Measurements from ENCODE around the gene PPP2R2B. TPM values are rescaled to one million over a fixed set of nuclear protein-coding genes. Genes with fewer than 3 reads are reported as not detected.
A peak's percentile ranks its signal among the peaks of the same experiment; 100 is the strongest.

Gene PPP2R2B
- total RNA-seq, 2 donors from 2014 or later: 0.70 to 2.0 TPM

DNA sequence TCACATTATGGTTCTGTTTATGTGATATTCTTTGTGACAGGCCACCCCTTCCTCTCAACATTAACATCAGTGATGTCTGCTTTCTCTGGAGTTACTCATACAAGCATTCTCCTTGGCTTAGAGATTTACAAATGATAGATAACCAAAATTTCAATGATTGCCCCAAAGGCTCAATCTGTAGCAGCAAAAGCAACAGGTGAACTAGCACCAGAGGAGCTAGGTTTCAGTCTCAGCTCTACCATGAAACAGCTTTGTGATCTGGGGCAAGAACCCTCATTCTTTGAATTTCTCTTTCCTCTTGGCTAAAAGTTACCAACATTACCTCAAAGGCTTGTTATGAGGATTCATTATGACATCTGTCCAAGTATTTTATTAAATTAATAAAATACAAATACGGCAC is 120.5 kb downstream of the PPP2R2B start:
- H3K27me3 Mint-ChIP-seq (ENCODE audit: low read depth): no peaks in the 10 kb centered on the region
- H3K4me3 Mint-ChIP-seq: no peak overlapping the region
- H3K36me3 Mint-ChIP-seq (ENCODE audit: insufficient read depth in 2 of 2): no peaks in the 10 kb centered on the region
- DNase-seq: no peak
- H3K4me1 Mint-ChIP-seq (ENCODE audit: low read depth): peaks cover 6% of the 10 kb centered on the region
- H3K9me3 Mint-ChIP-seq: no peaks in the 10 kb centered on the region
- ATAC-seq (replicated peaks in 1 of 2): no peak
- H3K27ac Mint-ChIP-seq: no peak overlapping the region

DNA sequence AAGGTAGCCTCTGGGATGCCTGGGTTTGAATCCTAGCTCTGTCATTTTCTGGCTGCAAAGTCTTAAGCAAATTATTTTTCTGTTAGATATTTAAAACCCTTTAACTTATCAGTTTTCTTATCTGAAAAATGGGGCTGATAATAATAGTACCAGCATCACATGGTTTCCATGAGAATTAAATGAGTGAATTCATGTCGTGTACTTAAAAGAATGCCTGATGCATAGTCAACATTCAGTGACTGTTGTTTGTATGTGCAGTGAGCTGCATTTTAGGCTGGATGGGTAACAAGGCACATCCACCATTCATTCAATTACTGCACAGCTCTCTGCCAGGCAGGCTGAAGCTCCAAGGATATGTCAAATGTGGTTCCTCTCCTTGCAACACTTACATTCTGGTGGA is 122.0 kb downstream of the PPP2R2B start:
- Mint-ChIP-seq H3K4me1 (ENCODE audit: low read depth) (peaks cover 21% of the 10 kb centered on the region), H3K9me3 (no peaks in the 10 kb centered on the region), H3K27ac (peak overlapping the region; percentile 9), H3K36me3 (ENCODE audit: insufficient read depth in 2 of 2) (no peaks in the 10 kb centered on the region), H3K27me3 (ENCODE audit: low read depth) (no peaks in the 10 kb centered on the region), H3K4me3 (no peak overlapping the region)
- ATAC-seq (replicated peaks in 1 of 2) (no peak), DNase-seq (no peak)

DNA sequence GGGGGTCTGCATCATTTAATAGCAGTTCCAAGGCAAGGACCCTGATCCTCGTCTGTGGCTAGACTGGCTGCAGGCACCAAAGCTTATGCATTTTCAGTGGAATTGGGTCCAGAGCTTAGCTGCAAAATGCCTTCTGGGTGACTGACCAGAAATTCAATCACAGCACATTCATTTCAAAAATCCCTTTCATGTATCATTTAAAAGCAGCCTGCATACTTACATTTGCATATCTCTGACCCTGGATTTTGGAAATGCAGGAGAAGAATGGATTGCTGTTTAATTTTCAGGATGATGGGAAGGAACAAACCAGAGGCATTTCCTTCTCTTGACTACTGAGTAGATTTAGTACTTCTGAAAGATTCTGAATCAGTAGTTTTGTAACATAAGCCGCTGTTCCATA is 122.8 kb downstream of the PPP2R2B start:
- Mint-ChIP-seq H3K4me3 (no peak overlapping the region), H3K27ac (no peak overlapping the region), H3K36me3 (ENCODE audit: insufficient read depth in 2 of 2) (peaks cover 0 to 1% of the 10 kb centered on the region in 2 donors), H3K9me3 (no peaks in the 10 kb centered on the region), H3K27me3 (ENCODE audit: low read depth) (no peaks in the 10 kb centered on the region), H3K4me1 (ENCODE audit: low read depth) (peaks cover 29% of the 10 kb centered on the region)
- no peak for ATAC-seq (replicated peaks in 1 of 2)
- no peak for DNase-seq

DNA sequence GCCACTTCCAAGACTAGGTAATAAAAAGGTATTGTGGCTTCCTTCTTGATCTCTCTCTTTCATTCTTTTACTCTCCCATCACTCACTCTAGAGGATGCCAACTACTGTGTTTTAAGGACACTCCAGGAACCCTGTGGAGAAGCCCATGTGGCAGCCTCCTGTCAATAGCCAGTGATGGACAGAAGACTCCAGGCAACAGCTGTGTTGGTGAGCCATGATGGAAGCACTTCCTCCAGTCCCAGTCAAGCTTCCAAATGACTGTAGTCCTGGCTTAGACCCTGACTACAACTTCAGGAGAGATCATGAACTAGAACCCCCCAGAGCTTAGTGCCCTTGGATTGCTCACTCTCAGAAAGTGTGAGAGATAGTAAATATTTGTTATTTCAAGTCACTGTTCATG is 123.9 kb downstream of the PPP2R2B start:
- Mint-ChIP-seq H3K4me1 (ENCODE audit: low read depth) (peaks cover 29% of the 10 kb centered on the region), H3K9me3 (no peaks in the 10 kb centered on the region), H3K4me3 (no peak overlapping the region), H3K27me3 (ENCODE audit: low read depth) (no peaks in the 10 kb centered on the region), H3K36me3 (ENCODE audit: insufficient read depth in 2 of 2) (peaks cover 0 to 1% of the 10 kb centered on the region in 2 donors), H3K27ac (no peak overlapping the region)
- ATAC-seq (replicated peaks in 1 of 2): no peak
- DNase-seq: no peak

DNA sequence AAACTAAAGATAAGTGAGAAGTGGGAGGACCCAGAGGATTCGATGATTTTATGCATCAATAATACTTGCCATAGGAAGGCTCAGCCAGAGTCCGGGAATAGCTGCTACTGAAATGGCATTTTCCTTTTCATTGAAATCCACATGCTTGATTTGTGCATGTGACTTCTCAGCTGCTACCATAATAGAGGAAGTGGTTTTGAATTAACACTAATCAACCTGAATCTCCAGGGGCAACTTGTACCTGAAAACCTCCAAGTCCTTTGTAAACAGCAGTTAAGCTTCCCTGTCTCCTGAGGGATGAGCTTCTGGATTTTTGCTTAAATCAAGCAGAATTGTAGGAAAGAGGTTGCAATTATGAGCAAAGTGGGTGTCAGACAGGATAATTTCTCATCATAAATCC is 124.9 kb downstream of the PPP2R2B start:
- H3K4me1 Mint-ChIP-seq (ENCODE audit: low read depth): peaks cover 29% of the 10 kb centered on the region

DNA sequence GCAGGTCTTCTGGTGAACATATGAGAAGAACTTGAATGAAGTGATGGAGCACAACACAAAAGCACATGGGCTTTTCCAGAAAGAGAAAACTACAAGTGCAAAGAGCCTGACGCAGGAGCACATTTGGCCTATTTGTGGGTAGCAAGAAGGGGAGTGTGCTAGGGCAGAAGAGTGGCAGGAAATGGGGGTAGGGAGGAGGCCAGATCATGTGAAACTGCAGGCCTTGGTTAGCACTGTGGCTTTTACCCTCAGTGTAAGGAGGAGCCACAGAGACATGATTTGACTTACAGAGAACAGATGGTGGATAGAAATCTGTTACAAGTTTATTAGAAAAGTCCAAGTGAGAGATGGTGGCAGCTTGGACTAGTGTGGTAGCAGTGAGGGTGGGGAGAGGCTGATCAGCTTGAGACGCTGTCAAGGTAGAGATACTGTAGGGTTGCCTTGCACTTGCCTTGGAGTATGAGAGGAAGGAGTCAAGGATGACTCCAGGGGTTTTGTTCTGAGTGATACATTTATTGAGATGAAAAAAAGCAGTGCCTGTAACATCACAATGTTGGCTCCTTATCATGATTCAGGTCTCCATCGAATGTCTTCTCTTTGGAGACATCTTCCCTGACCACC is 126.7 kb downstream of the PPP2R2B start:
- Mint-ChIP-seq H3K27ac (peak overlapping the region; percentile 52), H3K4me3 (peak overlapping the region; percentile 21 to 65), H3K27me3 (ENCODE audit: low read depth) (no peaks in the 10 kb centered on the region), H3K9me3 (no peaks in the 10 kb centered on the region), H3K36me3 (ENCODE audit: insufficient read depth in 2 of 2) (peaks cover 0 to 1% of the 10 kb centered on the region in 2 donors), H3K4me1 (ENCODE audit: low read depth) (peaks cover 29% of the 10 kb centered on the region)
- DNase-seq (peak; percentile 44 to 60), ATAC-seq (replicated peaks in 1 of 2) (peak; percentile 98)

More for the DNA sequence above, 124.9 kb downstream of the PPP2R2B start:
- Mint-ChIP-seq H3K9me3 (no peaks in the 10 kb centered on the region), H3K27me3 (ENCODE audit: low read depth) (no peaks in the 10 kb centered on the region), H3K36me3 (ENCODE audit: insufficient read depth in 2 of 2) (peaks cover 0 to 1% of the 10 kb centered on the region in 2 donors), H3K4me3 (no peak overlapping the region), H3K27ac (peak overlapping the region; percentile 58)
- ATAC-seq (replicated peaks in 1 of 2) (no peak), DNase-seq (no peak)

DNA sequence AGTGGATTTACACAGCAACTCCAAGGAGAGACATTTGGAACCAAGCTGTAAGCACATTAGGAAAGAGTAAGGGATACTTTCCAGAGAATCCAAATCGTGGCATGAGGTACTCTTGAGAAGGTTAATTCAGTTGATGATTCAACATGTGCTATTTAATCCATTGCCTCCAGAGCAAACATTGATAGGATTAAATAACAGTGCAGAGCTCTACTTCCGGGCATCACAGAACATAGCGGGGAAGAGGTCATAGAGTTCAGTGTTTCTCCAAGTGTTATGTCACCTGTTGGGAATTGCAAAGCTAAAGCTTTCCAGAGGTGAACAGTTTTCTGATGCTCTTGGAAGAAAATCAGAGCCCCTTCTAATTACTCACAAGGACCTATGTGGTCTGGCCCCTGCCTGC is 127.5 kb downstream of the PPP2R2B start:
- Mint-ChIP-seq H3K36me3 (ENCODE audit: insufficient read depth in 2 of 2) (peaks cover 0 to 1% of the 10 kb centered on the region in 2 donors), H3K27me3 (ENCODE audit: low read depth) (no peaks in the 10 kb centered on the region), H3K9me3 (no peaks in the 10 kb centered on the region), H3K4me1 (ENCODE audit: low read depth) (peaks cover 29% of the 10 kb centered on the region), H3K4me3 (no peak overlapping the region), H3K27ac (peak overlapping the region; percentile 46)
- ATAC-seq (replicated peaks in 1 of 2) (no peak), DNase-seq (no peak)

DNA sequence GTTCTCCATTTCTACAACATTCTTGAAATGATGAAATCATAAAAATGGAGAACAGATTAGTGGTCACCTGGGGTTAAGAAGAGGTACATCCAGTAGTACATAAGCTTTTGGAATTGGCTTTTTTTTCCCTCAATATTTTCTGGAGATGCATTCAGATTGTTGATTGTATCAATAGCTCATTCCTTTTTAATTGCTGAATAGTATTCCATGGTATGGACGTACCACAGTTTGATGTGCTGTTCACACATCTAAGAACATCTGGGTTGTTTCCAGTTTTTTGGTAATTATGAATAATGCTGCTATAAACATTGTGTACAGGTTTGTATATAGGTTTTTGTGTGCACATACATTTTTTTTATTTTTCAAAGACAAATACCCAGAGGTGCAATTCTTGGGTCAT is 130.0 kb downstream of the PPP2R2B start:
- ATAC-seq (replicated peaks in 1 of 2) (no peak), DNase-seq (no peak)
- no peaks in the 10 kb centered on the region for H3K27me3 Mint-ChIP-seq (ENCODE audit: low read depth)
- H3K27ac Mint-ChIP-seq: no peak overlapping the region
- peaks cover 0 to 1% of the 10 kb centered on the region in 2 donors for H3K36me3 Mint-ChIP-seq (ENCODE audit: insufficient read depth in 2 of 2)
- peaks cover 28% of the 10 kb centered on the region for H3K4me1 Mint-ChIP-seq (ENCODE audit: low read depth)
- H3K9me3 Mint-ChIP-seq: no peaks in the 10 kb centered on the region
- no peak overlapping the region for H3K4me3 Mint-ChIP-seq

DNA sequence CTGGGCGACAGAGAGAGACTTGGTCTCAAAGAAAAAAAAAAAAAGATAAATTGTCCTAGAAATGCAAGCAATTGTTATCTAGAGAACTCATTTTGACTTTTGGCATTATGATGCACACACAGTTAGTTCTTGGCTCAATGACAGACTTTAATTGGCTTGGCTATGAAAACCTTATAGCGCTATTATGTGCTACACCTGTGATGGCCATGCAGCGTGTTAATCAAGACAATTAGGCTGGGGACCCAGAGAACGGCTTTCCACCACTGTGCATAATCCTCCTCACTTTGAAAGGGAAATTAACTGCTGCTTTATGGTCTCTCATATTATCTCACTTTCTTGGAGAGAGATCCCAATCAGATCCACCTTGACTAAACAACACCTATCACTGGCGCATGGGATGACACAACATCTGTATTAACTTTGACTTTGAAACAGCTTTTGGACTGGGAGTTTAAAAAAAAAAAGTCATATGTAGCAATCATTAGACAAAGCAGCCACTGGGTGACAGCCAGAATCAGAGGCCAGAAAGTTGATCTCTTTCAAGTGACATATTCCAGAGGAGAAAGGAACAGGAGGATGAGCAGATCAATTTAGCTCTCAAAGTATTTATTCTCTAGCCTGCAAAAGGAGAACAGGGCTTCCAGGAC is 132.5 kb downstream of the PPP2R2B start:
- no peaks in the 10 kb centered on the region for H3K9me3 Mint-ChIP-seq
- H3K27ac Mint-ChIP-seq: no peak overlapping the region
- H3K4me3 Mint-ChIP-seq: no peak overlapping the region
- DNase-seq (no peak), ATAC-seq (replicated peaks in 1 of 2) (no peak)
- peaks cover 3% of the 10 kb centered on the region for H3K4me1 Mint-ChIP-seq (ENCODE audit: low read depth)
- H3K36me3 Mint-ChIP-seq (ENCODE audit: insufficient read depth in 2 of 2): no peaks in the 10 kb centered on the region
- H3K27me3 Mint-ChIP-seq (ENCODE audit: low read depth): no peaks in the 10 kb centered on the region

DNA sequence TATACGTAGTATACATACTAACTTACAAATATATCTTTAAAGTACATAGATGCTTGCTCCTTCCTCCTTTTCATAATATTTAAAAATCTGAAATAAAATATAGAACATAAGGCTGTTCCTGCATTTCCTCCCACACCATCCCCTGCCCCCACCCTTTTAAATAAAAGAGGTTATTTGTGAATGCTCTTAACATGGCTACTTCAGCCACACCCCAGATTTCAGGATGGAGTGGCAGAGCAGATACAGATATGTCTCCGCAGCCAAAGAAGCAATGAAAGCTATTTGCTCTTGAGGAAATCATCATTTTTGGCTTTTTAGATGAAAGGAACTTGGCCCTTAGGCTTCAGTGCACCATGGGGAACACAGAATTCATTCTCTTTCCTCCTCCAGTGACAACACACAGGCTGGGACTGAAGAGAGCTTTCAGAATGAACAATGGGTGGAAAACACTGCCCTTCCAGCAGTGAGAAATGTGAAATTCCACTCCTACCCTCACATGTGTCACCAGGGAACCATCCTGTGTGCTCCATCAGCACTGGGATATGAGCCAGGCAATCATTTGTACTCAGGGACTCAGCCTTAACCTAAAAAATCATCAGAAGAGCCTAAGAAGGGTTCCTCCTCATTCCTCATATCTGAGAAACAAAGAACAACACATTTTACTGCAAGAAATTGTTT is 134.3 kb downstream of the PPP2R2B start:
- Mint-ChIP-seq H3K27ac (no peak overlapping the region), H3K4me3 (no peak overlapping the region), H3K4me1 (ENCODE audit: low read depth) (no peaks in the 10 kb centered on the region), H3K27me3 (ENCODE audit: low read depth) (no peaks in the 10 kb centered on the region), H3K9me3 (no peaks in the 10 kb centered on the region), H3K36me3 (ENCODE audit: insufficient read depth in 2 of 2) (no peaks in the 10 kb centered on the region)
- ATAC-seq (replicated peaks in 1 of 2) (no peak), DNase-seq (no peak)

DNA sequence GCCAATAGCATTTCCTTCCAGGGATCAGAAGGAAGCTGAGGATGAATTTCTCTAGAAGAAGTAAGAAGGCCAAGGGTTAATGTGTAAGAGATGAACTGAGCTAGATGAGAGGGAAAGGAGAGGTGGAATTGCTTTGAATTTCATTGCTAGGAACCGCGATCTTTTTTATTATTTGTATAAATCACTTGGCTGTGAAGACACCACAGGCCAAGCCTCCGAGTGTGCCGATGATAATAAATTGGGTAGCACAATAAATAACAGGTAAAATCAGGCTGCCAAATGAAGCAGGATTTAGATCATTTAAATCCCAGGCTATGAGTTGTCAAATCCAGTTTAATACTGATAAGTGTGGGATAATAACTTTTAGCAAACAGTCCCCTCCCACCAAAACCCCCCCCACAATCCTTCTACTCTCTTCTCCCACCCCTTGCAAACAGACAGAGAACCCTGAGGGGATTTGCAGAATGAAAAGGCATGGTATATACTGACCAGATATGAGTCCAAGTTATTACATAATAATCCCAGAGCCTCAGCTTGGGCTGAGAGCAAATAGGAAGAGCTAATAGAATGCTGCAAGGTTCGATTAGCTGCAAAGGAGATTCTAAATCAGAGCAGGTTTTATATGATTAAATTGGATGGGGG is 143.5 kb downstream of the PPP2R2B start:
- no peak for DNase-seq
- H3K9me3 Mint-ChIP-seq: peaks cover 3 to 5% of the 10 kb centered on the region in 2 donors
- no peaks in the 10 kb centered on the region for H3K36me3 Mint-ChIP-seq (ENCODE audit: insufficient read depth in 2 of 2)
- no peak overlapping the region for H3K27ac Mint-ChIP-seq
- H3K27me3 Mint-ChIP-seq (ENCODE audit: low read depth): no peaks in the 10 kb centered on the region
- no peak for ATAC-seq (replicated peaks in 1 of 2)
- H3K4me1 Mint-ChIP-seq (ENCODE audit: low read depth): no peaks in the 10 kb centered on the region
- no peak overlapping the region for H3K4me3 Mint-ChIP-seq

DNA sequence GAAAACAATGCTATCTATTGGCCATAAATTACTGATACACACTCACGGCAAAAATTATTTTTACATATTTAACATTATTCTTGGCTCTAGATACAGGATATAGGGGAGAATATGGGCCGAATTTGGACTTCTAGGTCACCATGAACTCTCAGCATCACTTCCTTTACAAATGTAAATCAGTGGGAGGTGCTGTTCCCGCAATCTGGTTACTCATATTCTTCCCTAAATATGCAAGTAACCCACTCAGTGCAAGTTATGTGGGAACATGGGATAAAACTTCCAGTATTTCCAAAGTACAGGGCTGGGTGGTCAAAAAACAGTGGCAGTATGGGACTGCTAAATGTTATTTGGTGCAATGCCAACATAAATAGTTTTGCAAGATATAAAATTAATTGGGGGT is 145.6 kb downstream of the PPP2R2B start:
- no peak for ATAC-seq (replicated peaks in 1 of 2)
- peaks cover 9 to 11% of the 10 kb centered on the region in 2 donors for H3K9me3 Mint-ChIP-seq
- no peaks in the 10 kb centered on the region for H3K27me3 Mint-ChIP-seq (ENCODE audit: low read depth)
- no peak for DNase-seq
- H3K4me3 Mint-ChIP-seq: no peak overlapping the region
- H3K4me1 Mint-ChIP-seq (ENCODE audit: low read depth): no peaks in the 10 kb centered on the region
- peaks cover 3 to 7% of the 10 kb centered on the region in 2 donors for H3K36me3 Mint-ChIP-seq (ENCODE audit: insufficient read depth in 2 of 2)
- H3K27ac Mint-ChIP-seq: no peak overlapping the region
